ENCODE data around the gene SLC25A12. TPM values are rescaled to one million over a fixed set of nuclear protein-coding genes. Genes with fewer than 3 reads are reported as not detected.
A peak's percentile ranks its signal among the peaks of the same experiment; 100 is the strongest.

SLC25A12 gene
- polyA plus RNA-seq, 3 donors = 6.5 to 8.8 (median 7.0) TPM

DNA sequence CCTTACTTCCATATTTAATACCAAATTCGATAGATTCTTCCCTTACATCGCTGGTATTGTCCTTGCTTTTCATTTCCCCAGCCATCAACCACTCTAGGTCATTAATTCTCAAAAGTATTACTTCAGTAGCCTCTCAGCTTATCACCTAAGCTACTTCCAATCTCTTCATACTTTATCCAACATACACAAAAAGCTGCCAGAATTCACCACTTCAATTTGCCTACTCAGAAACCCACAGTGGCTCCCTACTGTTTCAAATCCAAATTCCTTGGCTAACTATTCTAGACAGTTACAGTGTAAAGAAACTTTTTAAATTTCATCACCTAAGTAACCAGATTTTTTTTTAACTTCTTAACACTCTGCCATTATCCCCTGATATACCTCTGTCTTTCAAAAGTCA is 4.7 kb downstream of the SLC25A12 start:
- H3K4me3 ChIP-seq (replicated peaks in 1 of 3; ENCODE audit: low read depth in 2 of 3, low read length in 3 of 3) = no peak overlapping the region
- intact Hi-C loops (cut with micrococcal nuclease) = no loop called here
- peaks cover 0 to 2% (median 0%) of the 10 kb centered on the region in 7 donors for H3K9me3 Mint-ChIP-seq
- H3K36me3 Mint-ChIP-seq = peaks cover 17 to 29% of the 10 kb centered on the region in 2 donors
- no peak overlapping the region for H2AFZ ChIP-seq (ENCODE audit: insufficient read depth, low read depth, low read length, poor library complexity, severe bottlenecking)
- no peak for TF ChIP-seq CTCF (IDR thresholded peaks at IDR 0.05)
- H3K9ac ChIP-seq (ENCODE audit: insufficient read depth, low read length, poor library complexity, severe bottlenecking) = no peak overlapping the region
- no peak overlapping the region for H3K4me3 Mint-ChIP-seq
- H3K27me3 Mint-ChIP-seq (ENCODE audit: low read depth in 3 of 3) = no peaks in the 10 kb centered on the region
- DNase-seq = no peak
- H3K79me2 ChIP-seq (ENCODE audit: insufficient read depth, low read length) = peaks cover 20% of the 10 kb centered on the region
- 100% methylated on average over 2 of the region's 2 CpGs for WGBS (ENCODE audit: insufficient coverage)
- H4K20me1 ChIP-seq (ENCODE audit: insufficient read depth, low read length) = no peaks in the 10 kb centered on the region
- H3K4me1 ChIP-seq (ENCODE audit: control insufficient read depth in 1 of 2, insufficient read depth in 2 of 2, low read length in 2 of 2) = peaks cover 8 to 11% of the 10 kb centered on the region in 2 donors
- peaks cover 11% of the 10 kb centered on the region for H3K4me1 Mint-ChIP-seq
- H3K27me3 ChIP-seq (ENCODE audit: control insufficient read depth in 2 of 2, insufficient read depth in 2 of 2, low read length in 2 of 2) = no peaks in the 10 kb centered on the region
- H3K4me2 ChIP-seq (replicated peaks; ENCODE audit: extremely low read depth, low read length, poor library complexity, severe bottlenecking) = no peak overlapping the region
- no peak overlapping the region for H3K27ac ChIP-seq (ENCODE audit: low read depth in 1 of 2, low read length in 2 of 2)
- no peak overlapping the region for H3K27ac Mint-ChIP-seq
- peaks cover 3 to 21% of the 10 kb centered on the region in 2 donors for H3K36me3 ChIP-seq (replicated peaks in 1 of 2; ENCODE audit: control insufficient read depth in 1 of 2, insufficient read depth in 2 of 2, low read length in 2 of 2)
- H3K9me3 ChIP-seq (replicated peaks in 1 of 2; ENCODE audit: control insufficient read depth in 1 of 2, insufficient read depth in 1 of 2, low read length in 2 of 2) = no peaks in the 10 kb centered on the region

DNA sequence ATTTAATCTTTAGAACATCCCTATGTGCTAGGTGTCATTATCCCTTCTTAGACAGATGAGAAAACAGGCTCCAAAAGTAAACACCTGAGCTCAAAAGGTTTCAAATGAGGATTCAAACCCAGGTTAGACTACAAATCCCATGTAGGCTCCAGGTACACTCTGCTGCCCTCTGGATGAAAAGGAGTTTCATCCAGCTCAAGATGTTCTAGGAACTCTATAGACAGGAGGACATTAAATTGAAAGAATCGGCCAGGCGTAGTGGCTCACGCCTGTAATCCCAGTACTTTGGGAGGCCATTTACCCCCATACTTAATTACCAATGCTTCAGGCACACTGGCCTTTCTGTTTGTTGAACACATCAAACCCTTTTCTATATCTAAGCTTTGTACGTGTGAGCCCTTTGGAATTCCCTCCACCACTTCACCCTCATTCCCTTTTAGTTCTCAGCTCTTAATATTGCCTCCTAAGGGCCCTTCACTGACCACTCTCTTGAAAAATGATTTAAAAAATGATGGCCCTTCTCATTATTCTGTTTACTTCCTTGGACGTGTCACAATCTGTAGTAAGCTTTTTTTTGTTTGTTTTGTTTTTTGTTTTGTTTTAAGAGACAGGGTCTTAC is 10.7 kb downstream of the SLC25A12 start:
- Mint-ChIP-seq H3K27ac (peak overlapping the region in 1 of 7 donors; percentile 60), H3K36me3 (peaks cover 17 to 22% of the 10 kb centered on the region in 2 donors)

More for the DNA sequence above, 10.7 kb downstream of the SLC25A12 start:
- H2AFZ ChIP-seq (ENCODE audit: insufficient read depth, low read depth, low read length, poor library complexity, severe bottlenecking) = no peak overlapping the region
- no peak overlapping the region for H3K4me3 ChIP-seq (replicated peaks in 1 of 3; ENCODE audit: low read depth in 2 of 3, low read length in 3 of 3)
- peaks cover 3 to 7% of the 10 kb centered on the region in 2 donors for H3K36me3 ChIP-seq (replicated peaks in 1 of 2; ENCODE audit: control insufficient read depth in 1 of 2, insufficient read depth in 2 of 2, low read length in 2 of 2)
- H3K27ac ChIP-seq (ENCODE audit: low read depth in 1 of 2, low read length in 2 of 2) = no peak overlapping the region
- no peaks in the 10 kb centered on the region for H3K4me1 ChIP-seq (ENCODE audit: control insufficient read depth in 1 of 2, insufficient read depth in 2 of 2, low read length in 2 of 2)
- no peaks in the 10 kb centered on the region for H3K27me3 Mint-ChIP-seq (ENCODE audit: low read depth in 3 of 3)
- H3K9me3 ChIP-seq (replicated peaks in 1 of 2; ENCODE audit: control insufficient read depth in 1 of 2, insufficient read depth in 1 of 2, low read length in 2 of 2) = no peaks in the 10 kb centered on the region
- no peak for TF ChIP-seq CTCF (IDR thresholded peaks at IDR 0.05)
- H4K20me1 ChIP-seq (ENCODE audit: insufficient read depth, low read length) = peaks cover 4% of the 10 kb centered on the region
- no peak overlapping the region for H3K4me3 Mint-ChIP-seq
- no peak for DNase-seq
- no peaks in the 10 kb centered on the region for H3K79me2 ChIP-seq (ENCODE audit: insufficient read depth, low read length)
- H3K27me3 ChIP-seq (ENCODE audit: control insufficient read depth in 2 of 2, insufficient read depth in 2 of 2, low read length in 2 of 2) = no peaks in the 10 kb centered on the region
- H3K9me3 Mint-ChIP-seq = no peaks in the 10 kb centered on the region
- H3K9ac ChIP-seq (ENCODE audit: insufficient read depth, low read length, poor library complexity, severe bottlenecking) = no peak overlapping the region
- H3K4me2 ChIP-seq (replicated peaks; ENCODE audit: extremely low read depth, low read length, poor library complexity, severe bottlenecking) = no peak overlapping the region
- intact Hi-C loops (cut with micrococcal nuclease) = no loop called here
- no peaks in the 10 kb centered on the region for H3K4me1 Mint-ChIP-seq
- 100% methylated on average over 3 of the region's 5 CpGs for WGBS (ENCODE audit: insufficient coverage)

All from CD14-positive monocyte (primary cell).